Spleen (tissue), 11 donors: Measurements from ENCODE around the gene OR2F2. TPM values are rescaled to one million over a fixed set of nuclear protein-coding genes. Genes with fewer than 3 reads are reported as not detected.

Experiments used
- DNase-seq: peaks from one replicate; pipeline ENCODE4 v3.0.0-alpha.2; 2020
- H3K27ac ChIP-seq, 8 donors: fragments of 200-600 bp; sonication (generic) in 7 of 8; 1 replicate in 4 of 8; 2 replicates in 4 of 8; pipeline versions ENCODE4 v1.5.0 to v1.8.0; 2016 to 2021; ENCODE audit warnings: inconsistent platforms in 4 of 8, mild to moderate bottlenecking in 4 of 8, moderate library complexity in 1 of 8
- H3K27me3 ChIP-seq, 7 donors: fragments of 200-600 bp; sonication (generic) in 6 of 7; replicated peaks in 1 of 7; 1 replicate in 4 of 7; 2 replicates in 3 of 7; pipeline versions ENCODE4 v1.5.0 to v1.8.0; 2016 to 2021; ENCODE audit warnings: inconsistent platforms in 3 of 7, mild to moderate bottlenecking in 1 of 7
- H3K36me3 ChIP-seq, 6 donors: fragments of 200-600 bp; sonication (generic) in 5 of 6; 1 replicate in 4 of 6; 2 replicates in 2 of 6; pipeline versions ENCODE4 v1.5.0 to v1.8.0; 2016 to 2021; ENCODE audit warnings: inconsistent platforms in 2 of 6
- H3K4me1 ChIP-seq, 6 donors: fragments of 200-600 bp; sonication (generic) in 5 of 6; 1 replicate in 3 of 6; 2 replicates in 3 of 6; pipeline versions ENCODE4 v1.5.0 to v1.8.0; 2016 to 2021; ENCODE audit warnings: inconsistent platforms in 3 of 6
- H3K4me3 ChIP-seq, 8 donors: fragments of 200-600 bp; sonication (generic) in 7 of 8; 1 replicate in 4 of 8; 2 replicates in 4 of 8; pipeline versions ENCODE4 v1.5.0 to v1.8.0; 2016 to 2021; ENCODE audit warnings: inconsistent platforms in 4 of 8, mild to moderate bottlenecking in 4 of 8, moderate library complexity in 2 of 8
- H3K9me3 ChIP-seq, 8 donors: fragments of 200-600 bp; sonication (generic) in 7 of 8; 1 replicate in 4 of 8; 2 replicates in 4 of 8; pipeline versions ENCODE4 v1.5.0 to v1.8.0; 2016 to 2021; ENCODE audit warnings: inconsistent platforms in 4 of 8
- CTCF ChIP-seq, 11 experiments: fragments of 200-600 bp in 7 of 11; fragments of 450-650 bp in 4 of 11; sonication (generic) in 4 of 11; IDR thresholded peaks in 8 of 11; conservative IDR thresholded peaks in 3 of 11; 1 replicate in 7 of 11; 2 replicates in 4 of 11; pipeline versions ENCODE4 v1.4.0 to v1.8.0; 2016 to 2021; ENCODE audit warnings: antibody characterized with exemption in 11 of 11, inconsistent platforms in 4 of 11, mild to moderate bottlenecking in 1 of 11
- POLR2A ChIP-seq, 3 donors: fragments of 450-650 bp; IDR thresholded peaks; one replicate each; pipeline ENCODE4 v1.5.1; 2017; ENCODE audit warnings: antibody characterized with exemption in 3 of 3, mild to moderate bottlenecking in 1 of 3
- POLR2AphosphoS5 ChIP-seq, 3 donors: sonication (generic); formaldehyde crosslinking; IDR thresholded peaks; one replicate each; pipeline ENCODE4 v1.5.1; 2017; ENCODE audit warnings: antibody characterized with exemption in 3 of 3
- WGBS, 5 donors: extraction: QIAGEN DNeasy Blood & Tissue Kit in 3 of 5; methylation state at CpG; one replicate each; pipeline versions ENCODE4 v1.1.5 to v1.1.7; 2013 to 2018; 5-methylcytosine and 5-hydroxymethylcytosine counted together
- intact Hi-C: fragments of 100-400 bp; cut with DNase I; formaldehyde crosslinking; loops from one replicate; pipeline ENCODE4 v1.15.0; 2023; ENCODE audit warnings: low total_unique reads
- polyA plus RNA-seq, 3 donors: library from polyadenylated mRNA; stranded (reverse); fragments of 200-250 nt; gene quantifications; one replicate each; pipeline ENCODE4 v1.2.1, GENCODE V29; 2013
- total RNA-seq, 7 donors: library from RNA; depleted of rRNA in 3 of 7; stranded (reverse); fragments of >200 nt in 3 of 7; fragmentation: NEBNext Ultra II Directional in 4 of 7; extraction: Animal tissue kit (Norgen Biotek cat#: 25700) in 4 of 7; gene quantifications; one replicate each; pipeline versions ENCODE4 v1.1.0 to v1.2.1, GENCODE V29; 2016 to 2021
- donor health status: healthy with polysubstance abuse.
- donor health status: DM: no; HTN: no; CAD: no; lungs with moderate emphysema.
- donor health status: DM: no; HTN: no; CAD: no.
- donor health status: Bipolar disorder and iron deficiency.
- donor health status: healthy.
- donor health status: DM: no; HTN: no; CAD: no.
- donor health status: DM: yes; HTN: yes; CAD: no.

The OR2F2 gene
- total and polyA plus RNA-seq, 10 donors = not detected

GRCh38 chr7:143890558-143890957 lies 44.5 kb upstream of the OR2F2 start:
- Histone ChIP-seq H3K27ac (no peak overlapping the region), H3K36me3 (peaks cover 0 to 12% (median 0%) of the 10 kb centered on the region in 6 donors), H3K9me3 (peaks cover 0 to 32% (median 15%) of the 10 kb centered on the region in 8 donors), H3K4me1 (peaks cover 0 to 10% (median 7%) of the 10 kb centered on the region in 6 donors), H3K4me3 (no peak overlapping the region), H3K27me3 (peaks cover 0 to 11% (median 4%) of the 10 kb centered on the region in 7 donors)
- 95 to 99% (median 97%) methylated on average over 2 of the region's 2 CpGs for whole genome bisulfite sequencing, 5 donors
- DNase-seq = no peak
- TF ChIP-seq CTCF (IDR thresholded peaks at IDR 0.05 in 8 of 11, conservative IDR thresholded peaks at IDR 0.05 in 3 of 11) (no peak), POLR2AphosphoS5 (IDR thresholded peaks at IDR 0.05) (no peak), POLR2A (IDR thresholded peaks at IDR 0.05) (no peak)
- intact Hi-C loops = no loop called here

GRCh38 chr7:143891457-143891856 lies 43.6 kb upstream of the OR2F2 start:
- peaks cover 0 to 12% (median 0%) of the 10 kb centered on the region in 6 donors for H3K36me3 ChIP-seq
- DNase-seq = no peak
- 65 to 93% (median 86%) methylated on average over 2 of the region's 2 CpGs for WGBS, 5 donors
- H3K27me3 ChIP-seq = peaks cover 0 to 2% (median 0%) of the 10 kb centered on the region in 7 donors
- H3K4me3 ChIP-seq = no peak overlapping the region
- no peak for TF ChIP-seq POLR2A (IDR thresholded peaks at IDR 0.05)
- TF ChIP-seq CTCF (IDR thresholded peaks at IDR 0.05 in 8 of 11, conservative IDR thresholded peaks at IDR 0.05 in 3 of 11) = no peak
- TF ChIP-seq POLR2AphosphoS5 (IDR thresholded peaks at IDR 0.05) = no peak
- intact Hi-C loops = no loop called here
- peaks cover 0 to under 1% (median 0%) of the 10 kb centered on the region in 6 donors for H3K4me1 ChIP-seq
- peaks cover 0 to 32% (median 15%) of the 10 kb centered on the region in 8 donors for H3K9me3 ChIP-seq
- no peak overlapping the region for H3K27ac ChIP-seq

- TF ChIP-seq POLR2A (IDR thresholded peaks at IDR 0.05) (no peak), POLR2AphosphoS5 (IDR thresholded peaks at IDR 0.05) (no peak)
- Histone ChIP-seq H3K27ac (no peak overlapping the region), H3K36me3 (peaks cover 0 to 12% (median 0%) of the 10 kb centered on the region in 6 donors), H3K4me1 (no peaks in the 10 kb centered on the region), H3K9me3 (peaks cover 0 to 32% (median 15%) of the 10 kb centered on the region in 8 donors), H3K4me3 (no peak overlapping the region), H3K27me3 (no peaks in the 10 kb centered on the region)
- WGBS, 5 donors = 78 to 90% (median 84%) methylated on average over 5 of the region's 5 CpGs
- DNase-seq = no peak
- intact Hi-C loops = no loop called here
These were observed 42.3 kb upstream of the OR2F2 start for GRCh38 chr7:143892527-143893300.

- intact Hi-C loops = no loop called here
- DNase-seq = no peak
- H3K4me3 ChIP-seq = no peak overlapping the region
- H3K27ac ChIP-seq = no peak overlapping the region
- peaks cover 0 to 19% (median 10%) of the 10 kb centered on the region in 8 donors for H3K9me3 ChIP-seq
- TF ChIP-seq CTCF (IDR thresholded peaks at IDR 0.05 in 8 of 11, conservative IDR thresholded peaks at IDR 0.05 in 3 of 11) = no peak
- TF ChIP-seq POLR2AphosphoS5 (IDR thresholded peaks at IDR 0.05) = no peak
- no peak for TF ChIP-seq POLR2A (IDR thresholded peaks at IDR 0.05)
- H3K36me3 ChIP-seq = no peaks in the 10 kb centered on the region
- H3K4me1 ChIP-seq = peaks cover 6 to 31% (median 19%) of the 10 kb centered on the region in 6 donors
- H3K27me3 ChIP-seq = no peaks in the 10 kb centered on the region
These were observed 38.4 kb upstream of the OR2F2 start for GRCh38 chr7:143896667-143897066.
